DND-41 (cell line): ENCODE measurements around the gene YTHDC1.
"Not testable (repeated sequence)": the region's sequence is repeated elsewhere in the genome, so short reads cannot be mapped to it uniquely, and the experiment has no call there.

Experiments
- ATAC-seq: fragments of 200-7000 bp; cut with Tn5 transposase; 3 replicates; pipeline ENCODE4 v1.9.1; 2021; ENCODE audit warnings: low read depth; ENCODE audit not compliant: insufficient read depth
- DNase-seq: peaks from one replicate; pipeline ENCODE4 v3.0.0-alpha.2; 2020
- H2AFZ ChIP-seq: 2 replicates; pipeline ENCODE4 v1.6.0; 2012; ENCODE audit warnings: low read depth, low read length
- H3K27ac ChIP-seq: 2 replicates; pipeline ENCODE4 v1.5.1; 2012; ENCODE audit warnings: low read length, inconsistent platforms
- H3K27me3 ChIP-seq: fragments of 200-600 bp; sonication (generic); 2 replicates; pipeline ENCODE4 v1.6.0; 2012; ENCODE audit warnings: low read length, mild to moderate bottlenecking, inconsistent platforms; ENCODE audit not compliant: insufficient read depth, poor library complexity
- H3K36me3 ChIP-seq: 2 replicates; pipeline ENCODE4 v1.5.1; 2012; ENCODE audit warnings: low read length, inconsistent platforms; ENCODE audit not compliant: insufficient read depth
- H3K4me1 ChIP-seq: 2 replicates; pipeline ENCODE4 v1.5.1; 2012; ENCODE audit warnings: mild to moderate bottlenecking, low read length; ENCODE audit not compliant: insufficient read depth
- H3K4me2 ChIP-seq: 2 replicates; pipeline ENCODE4 v1.6.0; 2012; ENCODE audit warnings: mild to moderate bottlenecking, moderate library complexity, low read length, inconsistent platforms; ENCODE audit not compliant: insufficient read depth
- H3K4me3 ChIP-seq, 2 experiments: fragments of 200-600 bp in 1 of 2; shearing (Covaris generic) in 1 of 2; 2 replicates each; pipeline ENCODE4 v1.5.1; 2012 to 2016; ENCODE audit warnings: inconsistent platforms in 2 of 2, low read length in 2 of 2, mild to moderate bottlenecking in 2 of 2, low read depth in 1 of 2, moderate library complexity in 1 of 2
- H3K79me2 ChIP-seq: 2 replicates; pipeline ENCODE4 v1.6.0; 2012; ENCODE audit warnings: low read length, inconsistent platforms; ENCODE audit not compliant: insufficient read depth
- H3K9ac ChIP-seq: 2 replicates; pipeline ENCODE4 v1.6.0; 2012; ENCODE audit warnings: low read depth, mild to moderate bottlenecking, inconsistent platforms, low read length, moderate library complexity
- H3K9me3 ChIP-seq: 2 replicates; pipeline ENCODE4 v1.5.1; 2012; ENCODE audit warnings: low read length, moderate library complexity, mild to moderate bottlenecking, inconsistent platforms; ENCODE audit not compliant: insufficient read depth, severe bottlenecking
- H4K20me1 ChIP-seq: 2 replicates; pipeline ENCODE4 v1.6.0; 2012; ENCODE audit warnings: low read length; ENCODE audit not compliant: insufficient read depth
- CTCF ChIP-seq: IDR thresholded peaks from 2 replicates; pipeline ENCODE4 v1.5.1; 2012; ENCODE audit warnings: borderline replicate concordance, low read length, moderate library complexity, mild to moderate bottlenecking; ENCODE audit not compliant: poor library complexity, severe bottlenecking; ENCODE audit errors: extremely low read depth
- EZH2 ChIP-seq: IDR thresholded peaks from 3 replicates; pipeline ENCODE4 v1.6.1; 2012; ENCODE audit warnings: borderline replicate concordance, low read depth, mild to moderate bottlenecking, moderate library complexity, low read length, inconsistent platforms; ENCODE audit not compliant: severe bottlenecking

Gene YTHDC1

GRCh38 chr4:68283714-68284113, 66.2 kb downstream of the YTHDC1 start:
- no peaks in the 10 kb centered on the region for H3K36me3 ChIP-seq
- no peak overlapping the region for H3K4me3 ChIP-seq
- H3K9ac ChIP-seq = no peak overlapping the region
- no peak for DNase-seq
- ATAC-seq = no peak
- no peak overlapping the region for H3K4me2 ChIP-seq
- no peaks in the 10 kb centered on the region for H3K4me1 ChIP-seq
- H3K27me3 ChIP-seq = peaks cover 14% of the 10 kb centered on the region
- no peak overlapping the region for H3K27ac ChIP-seq
- H2AFZ ChIP-seq = no peak overlapping the region
- no peaks in the 10 kb centered on the region for H4K20me1 ChIP-seq
- no peaks in the 10 kb centered on the region for H3K9me3 ChIP-seq
- no peak for TF ChIP-seq CTCF
- no peak for TF ChIP-seq EZH2
- H3K79me2 ChIP-seq = no peaks in the 10 kb centered on the region

GRCh38 chr4:68283095-68283494, 66.8 kb downstream of the YTHDC1 start:
- no peak for ATAC-seq
- no peak overlapping the region for H3K9ac ChIP-seq
- DNase-seq = no peak

GRCh38 chr4:68281796-68282740, 67.8 kb downstream of the YTHDC1 start:
- H3K4me1 ChIP-seq, ATAC-seq, H3K36me3 ChIP-seq, H4K20me1 ChIP-seq, H2AFZ ChIP-seq, H3K27me3 ChIP-seq, H3K9me3 ChIP-seq, H3K4me2 ChIP-seq, H3K27ac ChIP-seq, H3K4me3 ChIP-seq, H3K9ac ChIP-seq, H3K79me2 ChIP-seq, DNase-seq: not testable (repeated sequence)

More at GRCh38 chr4:68283095-68283494, 66.8 kb downstream of the YTHDC1 start:
- Histone ChIP-seq H2AFZ (no peak overlapping the region), H4K20me1 (no peaks in the 10 kb centered on the region), H3K36me3 (no peaks in the 10 kb centered on the region), H3K9me3 (no peaks in the 10 kb centered on the region), H3K79me2 (no peaks in the 10 kb centered on the region), H3K4me1 (no peaks in the 10 kb centered on the region), H3K4me2 (no peak overlapping the region), H3K27me3 (peaks cover 9% of the 10 kb centered on the region), H3K27ac (no peak overlapping the region), H3K4me3 (no peak overlapping the region)
- TF ChIP-seq EZH2 (no peak), CTCF (no peak)

GRCh38 chr4:68278029-68278428, 71.9 kb downstream of the YTHDC1 start:
- H3K9me3 ChIP-seq = no peaks in the 10 kb centered on the region
- H2AFZ ChIP-seq = no peak overlapping the region
- peaks cover 3% of the 10 kb centered on the region for H3K27me3 ChIP-seq
- H3K36me3 ChIP-seq = no peaks in the 10 kb centered on the region
- no peaks in the 10 kb centered on the region for H3K79me2 ChIP-seq
- H3K9ac ChIP-seq = no peak overlapping the region
- H3K4me2 ChIP-seq = no peak overlapping the region
- ATAC-seq (no peak), DNase-seq (no peak)
- H3K4me3 ChIP-seq = no peak overlapping the region
- H3K27ac ChIP-seq = no peak overlapping the region
- no peaks in the 10 kb centered on the region for H3K4me1 ChIP-seq
- TF ChIP-seq EZH2 (no peak), CTCF (no peak)
- H4K20me1 ChIP-seq = no peaks in the 10 kb centered on the region
